ENCODE data around the gene PCLO.

The PCLO gene

DNA sequence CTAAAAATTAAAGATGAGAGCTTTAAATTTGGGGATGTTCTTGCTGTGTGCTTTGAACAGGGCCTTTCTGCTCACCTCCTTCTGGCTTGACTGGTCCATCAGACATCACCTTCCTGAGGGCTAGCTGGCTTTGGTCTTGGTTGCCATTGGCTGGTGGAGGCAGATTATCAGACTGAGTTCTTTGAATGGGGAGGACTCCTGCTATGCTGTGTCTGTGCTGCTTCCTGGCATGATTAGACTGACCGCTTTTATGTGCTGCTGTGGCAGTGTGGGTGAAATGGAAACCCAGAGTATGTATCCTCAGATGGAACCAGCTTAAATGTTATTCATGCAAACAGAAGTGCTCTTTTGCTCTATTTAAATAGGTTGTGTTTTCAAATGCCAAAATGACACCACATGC, 341.6 kb downstream of the PCLO start:
- no peak for DNase-seq

DNA sequence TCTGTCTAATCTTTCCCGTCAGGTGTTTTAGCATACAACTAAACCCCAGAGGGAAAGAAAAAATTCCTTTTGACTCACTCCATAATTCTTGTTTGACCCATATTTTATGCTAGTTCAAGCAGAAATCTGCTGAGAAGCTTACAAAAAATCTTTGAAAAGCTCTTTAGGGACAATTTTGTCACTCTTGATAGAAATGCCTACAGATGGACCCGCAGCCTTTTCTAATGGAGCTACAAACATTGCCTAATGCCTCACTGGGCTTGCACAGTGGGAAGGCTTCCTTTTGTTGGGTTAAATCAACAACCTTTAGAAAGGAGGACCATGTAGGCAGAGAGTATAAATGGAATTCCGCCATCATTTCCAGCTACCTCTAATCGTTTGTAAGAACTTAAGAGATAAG, 344.5 kb downstream of the PCLO start:
- no peak for DNase-seq

DNA sequence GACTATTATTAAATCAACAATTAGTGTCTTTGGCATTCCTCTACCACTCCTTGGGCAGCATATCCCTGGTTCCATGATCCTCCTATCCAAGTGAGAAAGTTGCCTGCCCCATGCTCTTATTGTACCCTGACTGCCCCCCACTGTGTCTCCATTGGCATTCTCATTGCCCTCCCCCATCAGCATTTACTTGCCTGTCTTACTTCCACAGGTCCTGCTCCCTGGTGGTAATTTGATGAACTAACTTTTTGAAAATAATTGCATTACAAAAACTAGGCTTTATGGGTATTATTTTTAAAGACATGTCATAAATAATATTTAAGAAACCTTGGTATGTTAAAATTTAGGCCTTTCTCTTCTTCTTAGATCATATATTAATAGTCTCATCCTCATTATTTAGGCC, 346.4 kb downstream of the PCLO start:
- DNase-seq, result no peak

DNA sequence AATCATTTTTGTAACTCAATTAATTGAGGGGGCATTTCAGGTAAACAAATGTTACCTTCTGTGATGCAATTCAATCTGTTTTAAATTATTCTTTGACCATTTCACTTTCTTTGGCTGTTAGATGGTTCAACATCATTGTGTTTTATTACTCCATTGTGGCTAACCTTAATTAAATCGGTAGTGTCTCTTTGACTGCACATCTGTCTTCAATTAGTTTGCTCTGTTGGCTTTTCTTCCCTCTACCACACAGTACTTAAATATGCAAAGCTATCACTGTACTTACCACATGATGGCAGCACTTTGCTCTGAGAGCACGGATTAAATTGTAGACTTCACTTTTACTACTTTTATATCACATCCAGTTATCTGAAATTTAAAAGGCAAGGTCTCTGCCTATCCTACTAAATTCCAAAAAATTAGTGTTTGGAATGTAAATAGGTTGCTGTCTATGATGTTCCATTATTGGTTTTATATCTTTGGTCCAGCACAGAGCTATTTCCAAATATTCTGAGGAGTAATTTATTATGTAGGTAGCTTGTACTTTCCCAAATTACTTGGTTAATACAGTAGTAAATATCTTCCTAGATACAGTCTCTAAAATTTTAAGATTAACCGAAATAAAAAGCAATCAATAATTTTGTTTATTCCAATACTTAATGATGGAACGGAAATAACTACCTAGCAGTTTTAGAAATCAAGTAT, 352.0 kb downstream of the PCLO start:
- no peak for DNase-seq

DNA sequence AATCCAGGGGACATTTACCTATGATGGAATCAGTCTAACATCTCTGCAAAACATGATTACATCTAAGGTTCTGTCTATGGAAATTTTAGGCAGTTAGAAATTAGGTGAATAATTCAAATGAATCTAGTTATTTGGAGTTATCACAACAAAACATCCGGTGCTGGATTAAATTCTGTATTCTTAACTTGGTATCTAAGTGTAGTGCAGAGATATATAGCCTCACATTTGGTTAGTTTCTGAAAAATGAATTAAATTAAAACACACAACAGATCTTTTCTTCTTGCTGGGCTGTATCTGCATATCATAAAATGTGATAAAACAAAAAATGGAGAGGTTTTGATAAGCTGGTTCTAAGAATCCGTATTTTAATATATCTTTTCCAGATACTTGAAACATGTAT, 354.1 kb downstream of the PCLO start:
- DNase-seq, result no peak

DNA sequence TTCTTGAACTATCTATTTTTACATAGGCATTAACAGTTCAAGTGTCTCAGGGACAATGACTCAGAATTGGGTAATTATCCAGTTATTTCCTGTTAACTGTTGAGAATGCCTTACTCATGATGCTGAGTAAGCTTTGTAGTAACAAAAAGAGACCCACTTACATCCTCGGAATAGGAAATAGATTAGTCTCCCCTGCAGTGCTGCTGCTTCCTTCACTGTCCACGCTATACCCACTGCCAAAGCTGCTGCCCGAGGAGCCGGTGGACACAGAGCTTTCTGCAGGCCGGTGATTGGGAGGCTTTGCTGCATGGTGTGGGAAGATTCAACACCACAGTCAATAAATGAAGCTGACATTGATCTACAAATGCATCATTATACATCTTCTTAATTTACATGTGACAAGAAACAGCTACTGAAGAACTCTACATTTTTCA, 357.1 kb downstream of the PCLO start:
- no peak for DNase-seq

DNA sequence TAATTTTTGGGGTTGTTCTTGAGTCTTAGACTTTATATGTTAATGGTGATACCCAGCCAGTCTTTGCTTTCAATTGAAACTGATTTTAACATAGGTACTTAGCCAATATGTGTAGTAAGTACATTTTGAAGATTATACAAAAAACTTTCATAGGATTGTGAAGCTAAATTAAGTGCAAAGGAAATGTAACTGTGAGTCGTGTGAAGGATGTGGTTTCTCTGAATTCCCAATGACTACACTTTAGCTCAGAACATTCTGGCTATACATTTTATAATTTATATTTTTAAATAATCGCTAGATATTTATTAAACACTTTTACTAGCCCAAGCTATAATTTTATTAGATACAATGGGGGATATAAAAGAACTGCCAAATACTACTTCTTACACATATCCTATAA, 359.3 kb downstream of the PCLO start:
- no peak for DNase-seq

DNA sequence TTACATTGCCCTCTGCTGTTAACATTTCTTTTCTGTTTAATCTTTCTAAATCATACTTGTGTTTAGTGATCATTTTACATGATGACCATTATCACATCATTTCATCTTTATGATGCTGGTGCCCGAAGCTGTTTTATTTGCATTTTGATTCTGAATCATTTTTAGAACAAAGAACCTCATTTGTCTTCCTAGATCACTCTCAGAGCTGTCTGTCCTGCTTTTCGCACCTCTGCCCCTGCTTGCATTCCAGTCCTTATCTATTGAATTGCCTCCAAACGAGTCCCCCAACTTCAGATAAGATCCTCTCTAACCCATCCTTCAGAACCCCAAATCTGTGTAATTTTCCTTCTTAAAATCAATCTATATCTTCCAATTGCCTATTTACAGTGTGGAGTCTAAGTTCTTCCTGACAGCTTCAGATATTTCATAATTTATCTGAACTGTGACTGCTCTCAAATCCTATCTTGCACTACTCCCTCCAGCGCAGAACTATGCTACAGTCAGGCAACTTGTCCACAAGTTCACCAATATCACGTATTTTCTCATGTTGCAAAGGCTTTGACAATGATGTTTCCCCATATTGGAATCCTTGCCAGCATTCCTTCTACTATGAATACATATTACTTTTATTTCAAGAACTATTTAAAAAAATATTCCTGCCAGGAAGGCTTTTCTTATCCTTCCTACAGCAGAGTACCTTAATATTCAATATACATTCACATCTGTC, 372.6 kb downstream of the PCLO start:
- no peak for DNase-seq

DNA sequence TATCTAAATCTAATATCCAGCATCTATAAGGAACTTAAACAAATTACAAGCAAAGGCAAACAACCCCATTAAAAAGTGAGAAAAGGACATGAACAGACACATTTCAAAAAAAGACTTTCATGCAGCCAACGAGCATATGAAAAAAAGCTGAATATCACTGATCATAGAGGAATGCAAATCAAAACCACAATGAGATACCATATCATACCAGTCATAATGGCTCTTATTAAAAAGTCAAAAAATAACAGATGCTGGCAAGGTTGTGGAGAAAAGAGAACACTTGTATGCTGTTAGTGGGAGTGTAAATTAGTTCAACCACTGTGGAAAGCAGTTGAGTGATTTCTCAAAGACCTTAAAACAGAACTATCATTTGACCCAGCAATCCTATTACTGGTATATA, 384.7 kb downstream of the PCLO start:
- no peak for DNase-seq

DNA sequence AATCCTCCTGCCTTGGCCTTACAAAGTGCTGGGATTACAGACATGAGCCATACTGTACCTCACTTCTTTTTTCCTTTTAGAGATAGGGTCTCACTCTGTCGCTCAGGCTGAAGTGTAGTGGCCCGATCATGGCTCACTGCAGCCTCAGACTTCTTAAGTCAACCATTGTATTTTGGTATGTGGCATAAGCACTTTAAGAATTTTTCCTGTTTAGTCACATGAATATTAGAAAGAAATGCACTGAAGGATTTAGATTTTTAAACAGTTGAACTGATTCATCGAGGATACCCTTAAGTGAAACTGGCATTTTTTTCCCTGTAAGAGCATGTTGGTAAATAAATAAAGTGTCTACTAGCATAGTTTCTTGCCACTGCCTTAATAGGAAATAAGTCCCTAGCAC, 399.8 kb downstream of the PCLO start:
- DNase-seq, result no peak

DNA sequence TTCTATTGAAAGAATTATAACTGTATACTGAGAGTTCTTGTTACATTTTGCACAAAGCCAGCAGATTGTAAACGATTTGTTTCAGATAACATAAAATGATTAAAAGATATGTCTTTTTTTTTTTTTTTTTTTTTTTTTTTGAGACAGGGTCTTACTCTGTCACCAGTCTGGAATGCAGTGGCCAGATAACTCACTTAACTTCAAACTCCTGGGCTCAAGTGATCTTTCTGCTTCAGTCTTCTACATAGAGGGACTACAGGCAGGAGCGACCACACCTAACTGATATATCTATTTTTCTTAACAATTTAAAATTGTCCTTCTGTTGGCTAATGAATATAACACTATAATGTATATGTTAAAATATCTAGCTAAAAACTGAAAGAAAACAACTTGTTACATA, 401.9 kb downstream of the PCLO start:
- no peak for DNase-seq

DNA sequence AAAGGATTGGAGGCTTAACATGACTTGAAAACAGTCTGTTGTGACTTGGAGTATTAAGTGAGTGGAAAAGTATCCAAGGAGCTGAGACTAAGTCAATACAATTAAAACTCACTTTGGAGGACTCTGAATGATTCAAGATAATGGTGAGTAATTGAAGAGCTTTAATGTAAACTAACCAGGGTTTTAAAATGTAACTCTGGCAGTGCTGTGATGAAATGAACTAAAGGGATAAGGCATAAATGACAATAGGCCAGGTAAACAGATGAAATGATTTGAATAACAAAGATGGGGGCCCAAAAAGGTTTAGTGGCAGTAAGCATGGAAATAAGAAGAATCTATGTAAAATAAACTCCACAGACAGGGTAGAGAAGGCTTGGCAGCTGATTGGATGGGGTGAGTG, 402.6 kb downstream of the PCLO start:
- no peak for DNase-seq

DNA sequence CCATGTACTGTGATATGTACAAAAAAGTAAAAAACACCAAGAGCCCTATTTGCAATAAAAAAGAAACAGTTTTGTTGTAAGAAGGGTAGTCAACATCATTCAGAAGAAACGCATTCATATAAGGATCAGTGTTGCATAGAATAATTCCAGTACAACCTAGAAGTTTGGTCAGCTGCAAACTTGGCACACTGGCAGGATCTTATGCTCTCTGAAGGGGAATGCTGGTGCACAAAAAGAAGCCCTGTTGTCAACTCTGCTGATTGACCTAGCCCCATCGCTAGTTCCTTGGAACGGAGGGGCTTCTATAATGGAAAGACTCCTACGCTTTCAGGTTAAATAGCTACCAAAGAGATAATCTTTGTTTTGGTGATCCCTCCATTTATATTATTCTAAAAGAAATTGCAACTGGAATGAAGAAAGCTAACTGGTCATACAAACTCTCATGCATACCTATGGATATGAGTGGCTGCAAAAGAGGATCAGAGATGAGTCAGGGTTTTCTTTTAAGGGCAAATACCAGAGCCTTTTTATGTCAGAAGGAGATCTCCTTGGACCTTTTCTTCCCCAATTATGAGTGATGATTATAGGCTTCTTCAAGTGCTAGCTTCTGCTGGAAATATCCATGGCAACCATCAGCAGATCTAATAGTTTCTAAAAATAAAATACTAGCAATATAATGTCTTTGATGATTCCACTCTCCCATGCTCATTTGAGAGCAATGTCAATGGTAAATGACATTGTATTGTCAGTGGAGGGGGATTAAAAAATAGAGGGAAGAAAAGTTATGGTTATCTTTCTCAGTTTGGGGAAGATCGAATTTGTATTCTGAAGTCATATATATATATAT, 406.8 kb downstream of the PCLO start:
- no peak for DNase-seq

DNA sequence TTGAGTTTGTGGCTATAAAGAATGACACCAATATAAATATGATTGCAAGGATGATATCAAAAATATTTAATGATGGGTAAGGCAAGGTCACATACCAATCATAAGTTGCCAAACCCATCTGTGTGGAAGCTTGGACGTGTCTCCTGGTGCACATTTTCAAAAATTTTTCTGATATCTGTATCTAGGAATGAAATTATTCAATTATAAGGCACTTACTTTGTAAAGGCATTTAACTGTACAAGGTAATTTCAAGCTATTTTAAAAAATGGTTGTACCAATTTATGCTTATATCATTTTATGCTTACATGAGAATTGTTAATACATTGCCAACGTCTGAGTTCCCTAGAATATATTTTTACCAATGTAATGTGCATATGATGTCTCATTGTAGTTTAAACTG, 412.7 kb downstream of the PCLO start:
- DNase-seq, result no peak

DNA sequence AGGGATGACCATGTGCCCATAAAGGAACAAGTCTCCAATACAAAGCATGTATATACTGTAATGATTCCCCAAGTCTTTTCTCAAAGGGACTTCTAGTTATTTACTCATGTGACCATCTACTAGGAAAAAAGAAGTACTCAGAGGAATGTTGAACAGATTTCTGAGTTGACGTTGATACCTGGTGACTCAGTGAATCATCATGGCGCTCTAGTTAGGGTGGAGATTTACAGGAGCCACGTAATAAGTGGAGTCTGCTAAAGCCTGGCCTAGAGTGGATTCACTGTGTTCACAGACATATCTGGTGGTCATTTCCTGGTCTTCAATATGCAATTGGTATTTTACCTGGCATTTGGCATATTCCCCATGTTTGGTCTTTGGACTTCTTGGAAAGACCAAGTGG, 416.9 kb downstream of the PCLO start:
- DNase-seq, result no peak

DNA sequence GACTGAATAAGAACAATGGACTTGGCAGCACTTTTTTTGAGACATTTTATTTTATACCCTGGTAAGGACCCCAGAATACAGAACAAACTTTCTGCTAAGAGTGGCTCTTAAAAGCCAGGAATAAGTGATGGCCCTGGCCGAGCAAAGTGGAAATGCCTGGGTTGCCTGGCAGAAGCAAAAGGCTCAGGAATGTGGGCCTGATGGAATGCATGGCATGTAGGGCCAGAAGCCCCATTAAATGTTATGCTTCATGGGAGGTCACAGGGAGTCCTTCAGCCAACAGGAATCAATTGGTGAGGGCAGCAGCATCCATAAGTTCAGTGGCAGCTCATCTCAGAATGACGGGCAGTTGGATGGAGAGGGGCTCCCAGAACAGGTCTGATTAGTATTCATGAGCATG, 417.6 kb downstream of the PCLO start:
- DNase-seq, result no peak

DNA sequence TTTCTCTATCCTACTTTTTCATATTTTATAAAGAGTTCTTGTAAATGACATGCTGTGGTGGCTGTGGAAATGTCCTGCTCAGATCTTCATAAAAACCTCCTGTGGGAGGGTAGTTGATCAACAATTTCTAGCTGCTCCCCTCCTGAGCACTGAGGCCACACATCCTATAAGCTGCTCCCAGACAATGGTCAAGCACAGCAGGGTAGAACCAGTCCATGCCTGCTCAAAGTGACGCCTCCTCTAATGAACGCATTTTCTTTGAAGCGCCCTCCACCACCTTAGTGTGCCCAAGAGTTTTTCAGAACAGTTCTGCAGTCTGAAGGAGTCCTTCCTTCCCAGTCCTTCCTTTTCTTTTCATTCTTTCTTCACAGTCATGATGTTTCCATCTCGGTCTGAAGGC, 420.5 kb downstream of the PCLO start:
- DNase-seq, result no peak

DNA sequence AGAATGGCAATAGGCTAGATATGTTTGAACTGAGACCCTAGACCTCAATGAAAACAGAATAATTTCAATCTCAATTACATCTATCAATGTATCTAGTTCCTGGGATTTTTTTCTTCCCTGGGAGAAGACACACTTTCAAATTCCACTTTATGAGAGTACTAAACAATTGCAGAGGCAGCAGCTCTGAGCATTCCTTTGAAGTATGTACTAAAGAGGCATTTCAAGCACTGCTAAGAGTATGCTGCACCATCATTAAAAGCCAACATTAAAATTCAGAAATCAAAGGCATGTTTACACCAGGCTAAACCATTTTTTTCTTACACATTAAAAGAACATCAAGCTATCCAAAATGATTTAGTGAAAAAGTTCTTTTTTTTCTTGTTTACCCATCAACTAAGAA, 421.2 kb downstream of the PCLO start:
- no peak for DNase-seq

DNA sequence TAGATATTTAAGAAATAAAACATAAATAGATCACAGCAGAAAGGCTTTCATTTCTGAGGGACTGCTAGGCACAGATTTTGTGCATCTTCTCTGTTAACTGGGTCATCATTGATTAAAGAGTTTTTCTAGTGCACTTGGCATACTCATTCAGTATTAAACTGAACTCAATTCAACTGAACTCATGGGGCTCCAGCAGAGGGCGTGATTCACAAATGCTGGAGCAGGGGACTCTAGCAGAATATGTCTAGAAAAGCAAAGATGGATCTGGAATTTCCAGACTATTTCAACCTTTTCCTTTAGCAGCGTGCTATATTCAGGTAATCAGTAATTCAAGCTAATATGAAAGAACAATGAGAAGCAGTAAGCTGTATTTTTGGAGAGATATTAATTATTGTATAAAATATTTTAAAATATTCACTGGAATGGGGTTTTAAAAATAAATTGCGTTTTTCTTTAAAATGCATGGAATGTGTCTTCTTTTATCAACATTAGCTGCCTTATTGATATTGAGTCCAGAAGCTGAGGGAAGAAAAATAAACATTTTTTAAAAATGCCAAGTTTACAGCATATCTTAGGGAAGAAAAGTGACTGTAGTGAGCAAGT, 422.3 kb downstream of the PCLO start:
- no peak for DNase-seq

DNA sequence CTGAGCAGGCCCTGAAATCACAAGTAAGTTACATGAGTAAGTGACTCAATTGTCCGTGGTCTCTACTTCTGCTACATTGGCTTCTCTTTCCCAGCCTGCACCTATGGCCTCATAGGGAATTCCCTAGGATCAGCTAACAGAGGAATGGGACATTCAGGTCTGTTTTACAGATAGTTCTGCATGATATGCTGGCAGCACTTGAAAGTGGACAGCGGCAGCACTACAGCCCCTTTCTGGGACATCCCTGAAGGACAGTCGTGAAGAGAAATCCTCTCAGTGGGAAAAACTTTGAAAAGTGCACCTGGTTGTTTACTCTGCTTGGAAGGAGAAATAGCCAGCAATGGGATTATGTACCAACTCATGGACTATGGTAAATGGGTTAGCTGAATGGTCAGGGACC, 426.1 kb downstream of the PCLO start:
- DNase-seq, result no peak

DNA sequence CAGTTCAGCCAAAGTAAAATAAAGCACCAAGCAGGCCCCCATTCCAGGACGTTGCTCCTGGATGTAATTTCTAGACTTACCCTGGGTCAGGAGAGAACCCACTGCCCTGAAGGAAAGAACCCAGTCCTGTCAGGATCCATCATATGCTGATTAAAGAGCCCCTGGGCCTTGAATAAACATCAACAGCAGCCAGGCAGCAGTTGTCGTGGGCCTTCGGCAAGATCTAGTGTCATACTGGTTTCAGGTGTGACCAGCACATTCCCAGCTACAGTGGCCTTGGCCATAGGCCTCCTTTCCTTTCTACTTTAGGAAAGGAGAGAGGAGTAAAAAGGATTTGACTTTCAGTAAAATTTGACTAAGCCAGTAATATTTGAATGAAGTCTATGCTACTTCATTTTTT, 430.0 kb downstream of the PCLO start:
- no peak for DNase-seq

DNA sequence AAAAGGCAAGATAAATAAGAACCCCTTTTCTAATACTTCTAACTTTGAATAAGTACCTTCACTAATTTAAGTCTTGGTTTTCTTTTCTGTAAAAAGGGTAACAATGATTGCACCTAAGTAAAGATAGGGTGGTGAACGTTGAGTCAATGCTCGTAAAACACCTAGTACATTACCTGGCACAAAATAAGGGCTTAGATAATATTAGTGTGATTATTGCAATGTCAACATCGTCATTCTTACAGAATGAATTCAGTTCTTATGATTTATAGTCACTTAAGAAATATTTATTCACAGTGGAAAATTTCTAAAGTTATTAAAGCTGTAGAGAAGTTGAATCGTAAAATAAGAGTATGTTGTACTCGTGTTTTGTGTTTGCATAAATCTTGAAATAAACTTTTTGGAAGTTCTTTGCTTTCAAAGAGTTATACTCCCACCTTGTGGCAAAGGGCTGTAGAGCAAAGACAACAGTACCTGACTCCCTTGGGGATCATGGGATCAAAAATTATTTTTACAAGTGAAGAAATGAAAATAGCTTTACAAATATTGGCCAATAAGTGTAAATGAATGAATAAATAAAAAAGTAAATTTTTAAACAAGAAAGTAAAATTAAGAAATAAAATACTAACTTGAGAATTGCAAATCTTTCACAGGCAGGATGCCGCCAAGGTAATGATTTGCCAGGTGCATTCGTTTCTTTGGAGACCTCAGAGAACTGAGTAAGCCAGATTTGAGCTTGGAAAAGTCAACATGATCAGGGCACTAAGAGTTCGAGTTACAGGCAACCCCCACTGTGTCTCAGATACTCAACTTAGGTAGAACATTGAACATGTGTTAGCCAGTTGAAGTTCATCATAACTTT, 433.3 kb downstream of the PCLO start:
- no peak for DNase-seq

All from stimulated activated CD8-positive, alpha-beta memory T cell treated with anti-CD3 and anti-CD28 coated beads, Interleukin-4, amount 100 ng/mL, for 48 hours (primary cell).